Testis (tissue), 2 donors: ENCODE data around the gene ARF1.

ENCODE experiments used
- POLR2A ChIP-seq: fragments of 450-650 bp; IDR thresholded peaks from one replicate; pipeline ENCODE4 v1.6.1; 2017; ENCODE audit warnings: antibody characterized with exemption, mild to moderate bottlenecking, moderate library complexity
- TF ChIP-seq, protein P1 (sequence below), 3 experiments: fragments of 450-650 bp in 2 of 3; fragments of 200-600 bp in 1 of 3; sonication (generic) in 1 of 3; IDR thresholded peaks; one replicate each; pipeline ENCODE4 v1.5.1; 2016 to 2019; ENCODE audit warnings: antibody characterized with exemption in 3 of 3, mild to moderate bottlenecking in 2 of 3, moderate library complexity in 1 of 3

- TF ChIP-seq, protein P1, sequence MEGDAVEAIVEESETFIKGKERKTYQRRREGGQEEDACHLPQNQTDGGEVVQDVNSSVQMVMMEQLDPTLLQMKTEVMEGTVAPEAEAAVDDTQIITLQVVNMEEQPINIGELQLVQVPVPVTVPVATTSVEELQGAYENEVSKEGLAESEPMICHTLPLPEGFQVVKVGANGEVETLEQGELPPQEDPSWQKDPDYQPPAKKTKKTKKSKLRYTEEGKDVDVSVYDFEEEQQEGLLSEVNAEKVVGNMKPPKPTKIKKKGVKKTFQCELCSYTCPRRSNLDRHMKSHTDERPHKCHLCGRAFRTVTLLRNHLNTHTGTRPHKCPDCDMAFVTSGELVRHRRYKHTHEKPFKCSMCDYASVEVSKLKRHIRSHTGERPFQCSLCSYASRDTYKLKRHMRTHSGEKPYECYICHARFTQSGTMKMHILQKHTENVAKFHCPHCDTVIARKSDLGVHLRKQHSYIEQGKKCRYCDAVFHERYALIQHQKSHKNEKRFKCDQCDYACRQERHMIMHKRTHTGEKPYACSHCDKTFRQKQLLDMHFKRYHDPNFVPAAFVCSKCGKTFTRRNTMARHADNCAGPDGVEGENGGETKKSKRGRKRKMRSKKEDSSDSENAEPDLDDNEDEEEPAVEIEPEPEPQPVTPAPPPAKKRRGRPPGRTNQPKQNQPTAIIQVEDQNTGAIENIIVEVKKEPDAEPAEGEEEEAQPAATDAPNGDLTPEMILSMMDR (IDR thresholded peaks at IDR 0.05), result no peak
- no peak for TF ChIP-seq POLR2A
Observed at GRCh38 chr1:228075801-228076271, 6.7 kb upstream of the ARF1 start.
